Effector CD4-positive, alpha-beta T cell (primary cell): ENCODE results near the gene HSDL2.
"Not testable (repeated sequence)": the region's sequence is repeated elsewhere in the genome, so short reads cannot be mapped to it uniquely, and the experiment has no call there.

Experiments
- DNase-seq: peaks from one replicate; pipeline ENCODE4 v3.0.0-alpha.2; 2020

Gene HSDL2

GRCh38 chr9:112367465-112367864, 12.4 kb upstream of the HSDL2 start:
- DNase-seq, result no peak

GRCh38 chr9:112369817-112370216, 10.1 kb upstream of the HSDL2 start:
- DNase-seq, result no peak

- DNase-seq, result no peak
Observed at GRCh38 chr9:112371060-112371459, 8.8 kb upstream of the HSDL2 start.

- not testable (repeated sequence) for DNase-seq
Observed at GRCh38 chr9:112373666-112374065, 6.2 kb upstream of the HSDL2 start.

GRCh38 chr9:112374232-112374631, 5.7 kb upstream of the HSDL2 start:
- not testable (repeated sequence) for DNase-seq

- no peak for DNase-seq
Observed at GRCh38 chr9:112375361-112375760, 4.5 kb upstream of the HSDL2 start.

GRCh38 chr9:112377087-112377486, 2.8 kb upstream of the HSDL2 start:
- DNase-seq, result no peak

- no peak for DNase-seq
Observed at GRCh38 chr9:112377684-112378327, 2.1 kb upstream of the HSDL2 start.

GRCh38 chr9:112378328-112379176, 1.4 kb upstream of the HSDL2 start:
- DNase-seq, result no peak

GRCh38 chr9:112379177-112380101, 469 bp upstream of the HSDL2 start:
- DNase-seq, result peak; percentile 97

- DNase-seq, result no peak
Observed at GRCh38 chr9:112380825-112381221, 915 bp downstream of the HSDL2 start.

GRCh38 chr9:112382066-112382465, 2.2 kb downstream of the HSDL2 start:
- no peak for DNase-seq

GRCh38 chr9:112382501-112383364, 2.8 kb downstream of the HSDL2 start:
- DNase-seq, result no peak

- DNase-seq, result no peak
Observed at GRCh38 chr9:112384219-112384618, 4.3 kb downstream of the HSDL2 start.

GRCh38 chr9:112384690-112385089, 4.8 kb downstream of the HSDL2 start:
- no peak for DNase-seq

GRCh38 chr9:112387115-112387514, 7.2 kb downstream of the HSDL2 start:
- DNase-seq, result no peak

GRCh38 chr9:112389897-112390296, 10.0 kb downstream of the HSDL2 start:
- not testable (repeated sequence) for DNase-seq

GRCh38 chr9:112391936-112392560, 12.1 kb downstream of the HSDL2 start:
- not testable (repeated sequence) for DNase-seq

GRCh38 chr9:112393146-112393545, 13.2 kb downstream of the HSDL2 start:
- not testable (repeated sequence) for DNase-seq

- DNase-seq, result no peak
Observed at GRCh38 chr9:112396416-112396815, 16.5 kb downstream of the HSDL2 start.

- no peak for DNase-seq
Observed at GRCh38 chr9:112396872-112397271, 17.0 kb downstream of the HSDL2 start.
